PFSK-1 (cell line): ENCODE results near the gene RAN.

Source experiments
- TAF1 ChIP-seq: IDR thresholded peaks from 2 replicates; pipeline ENCODE4 v1.6.1; 2012; ENCODE audit warnings: low read length, control low read depth, borderline replicate concordance; ENCODE audit not compliant: insufficient read depth
- TF ChIP-seq, protein P1 (sequence below), 2 experiments: IDR thresholded peaks; 2 replicates each; pipeline versions ENCODE4 v1.6.1 to v1.8.0; 2011 to 2012; ENCODE audit warnings: low read depth in 2 of 2, low read length in 2 of 2, control low read depth in 1 of 2, inconsistent platforms in 1 of 2, mild to moderate bottlenecking in 1 of 2, moderate library complexity in 1 of 2; ENCODE audit not compliant: insufficient read depth in 1 of 2

DNA sequence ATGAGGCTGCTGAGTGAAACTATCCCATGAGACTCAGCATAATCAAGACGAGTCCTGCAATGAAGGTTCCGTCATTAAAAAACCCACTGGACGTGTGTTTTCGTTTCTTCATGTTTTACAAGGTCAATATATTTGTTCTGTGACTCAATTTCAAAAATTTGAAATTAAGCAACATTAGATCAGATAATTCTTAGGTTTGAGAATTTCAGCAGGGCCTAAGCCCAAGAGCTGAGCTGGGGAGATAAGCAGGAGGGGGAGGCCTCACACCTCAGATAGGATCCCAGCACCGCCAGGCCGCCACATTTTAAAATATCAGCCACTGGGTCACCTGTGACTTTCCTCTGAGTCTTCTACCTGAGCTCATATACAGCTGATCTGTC is 46.1 kb upstream of the RAN start:
- TF ChIP-seq, protein P1, sequence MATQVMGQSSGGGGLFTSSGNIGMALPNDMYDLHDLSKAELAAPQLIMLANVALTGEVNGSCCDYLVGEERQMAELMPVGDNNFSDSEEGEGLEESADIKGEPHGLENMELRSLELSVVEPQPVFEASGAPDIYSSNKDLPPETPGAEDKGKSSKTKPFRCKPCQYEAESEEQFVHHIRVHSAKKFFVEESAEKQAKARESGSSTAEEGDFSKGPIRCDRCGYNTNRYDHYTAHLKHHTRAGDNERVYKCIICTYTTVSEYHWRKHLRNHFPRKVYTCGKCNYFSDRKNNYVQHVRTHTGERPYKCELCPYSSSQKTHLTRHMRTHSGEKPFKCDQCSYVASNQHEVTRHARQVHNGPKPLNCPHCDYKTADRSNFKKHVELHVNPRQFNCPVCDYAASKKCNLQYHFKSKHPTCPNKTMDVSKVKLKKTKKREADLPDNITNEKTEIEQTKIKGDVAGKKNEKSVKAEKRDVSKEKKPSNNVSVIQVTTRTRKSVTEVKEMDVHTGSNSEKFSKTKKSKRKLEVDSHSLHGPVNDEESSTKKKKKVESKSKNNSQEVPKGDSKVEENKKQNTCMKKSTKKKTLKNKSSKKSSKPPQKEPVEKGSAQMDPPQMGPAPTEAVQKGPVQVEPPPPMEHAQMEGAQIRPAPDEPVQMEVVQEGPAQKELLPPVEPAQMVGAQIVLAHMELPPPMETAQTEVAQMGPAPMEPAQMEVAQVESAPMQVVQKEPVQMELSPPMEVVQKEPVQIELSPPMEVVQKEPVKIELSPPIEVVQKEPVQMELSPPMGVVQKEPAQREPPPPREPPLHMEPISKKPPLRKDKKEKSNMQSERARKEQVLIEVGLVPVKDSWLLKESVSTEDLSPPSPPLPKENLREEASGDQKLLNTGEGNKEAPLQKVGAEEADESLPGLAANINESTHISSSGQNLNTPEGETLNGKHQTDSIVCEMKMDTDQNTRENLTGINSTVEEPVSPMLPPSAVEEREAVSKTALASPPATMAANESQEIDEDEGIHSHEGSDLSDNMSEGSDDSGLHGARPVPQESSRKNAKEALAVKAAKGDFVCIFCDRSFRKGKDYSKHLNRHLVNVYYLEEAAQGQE (IDR thresholded peaks at IDR 0.05; ENCODE audit: insufficient read depth in 1 of 2, low read depth in 2 of 2, low read length in 2 of 2), result no peak
- no peak for TF ChIP-seq TAF1
